ENCODE data around the gene EPHB2.
"Not testable (repeated sequence)": the region's sequence is repeated elsewhere in the genome, so short reads cannot be mapped to it uniquely, and the experiment has no call there.

Gene EPHB2

GRCh38 chr1:22838965-22839364 is 128.3 kb downstream of the EPHB2 start:
- no peak for DNase-seq (ENCODE audit: low spot score)

- DNase-seq (ENCODE audit: low spot score), result no peak
These were observed 129.2 kb downstream of the EPHB2 start for GRCh38 chr1:22839806-22840205.

GRCh38 chr1:22841142-22841541 is 130.5 kb downstream of the EPHB2 start:
- DNase-seq (ENCODE audit: low spot score), result no peak

GRCh38 chr1:22841860-22842281 is 131.2 kb downstream of the EPHB2 start:
- DNase-seq (ENCODE audit: low spot score), result no peak

- not testable (repeated sequence) for DNase-seq (ENCODE audit: low spot score)
These were observed 133.0 kb downstream of the EPHB2 start for GRCh38 chr1:22843441-22844183.

- DNase-seq (ENCODE audit: low spot score), result no peak
These were observed 134.0 kb downstream of the EPHB2 start for GRCh38 chr1:22844621-22845020.

- no peak for DNase-seq (ENCODE audit: low spot score)
These were observed 134.8 kb downstream of the EPHB2 start for GRCh38 chr1:22845398-22845935.

- no peak for DNase-seq (ENCODE audit: low spot score)
These were observed 135.8 kb downstream of the EPHB2 start for GRCh38 chr1:22846458-22846857.

GRCh38 chr1:22847249-22847648 is 136.6 kb downstream of the EPHB2 start:
- no peak for DNase-seq (ENCODE audit: low spot score)

GRCh38 chr1:22847709-22848108 is 137.1 kb downstream of the EPHB2 start:
- no peak for DNase-seq (ENCODE audit: low spot score)

- DNase-seq (ENCODE audit: low spot score), result no peak
These were observed 137.8 kb downstream of the EPHB2 start for GRCh38 chr1:22848405-22848804.

GRCh38 chr1:22849770-22850169 is 139.1 kb downstream of the EPHB2 start:
- no peak for DNase-seq (ENCODE audit: low spot score)

- no peak for DNase-seq (ENCODE audit: low spot score)
These were observed 139.6 kb downstream of the EPHB2 start for GRCh38 chr1:22850281-22850680.

- no peak for DNase-seq (ENCODE audit: low spot score)
These were observed 140.0 kb downstream of the EPHB2 start for GRCh38 chr1:22850681-22851080.

GRCh38 chr1:22851517-22851916 is 140.9 kb downstream of the EPHB2 start:
- no peak for DNase-seq (ENCODE audit: low spot score)

GRCh38 chr1:22852144-22852655 is 141.6 kb downstream of the EPHB2 start:
- DNase-seq (ENCODE audit: low spot score), result no peak

GRCh38 chr1:22853651-22854185 is 143.1 kb downstream of the EPHB2 start:
- DNase-seq (ENCODE audit: low spot score), result no peak

GRCh38 chr1:22854688-22855565 is 144.3 kb downstream of the EPHB2 start:
- DNase-seq (ENCODE audit: low spot score), result no peak

- DNase-seq (ENCODE audit: low spot score), result no peak
These were observed 145.3 kb downstream of the EPHB2 start for GRCh38 chr1:22855668-22856606.

GRCh38 chr1:22857661-22858060 is 147.0 kb downstream of the EPHB2 start:
- no peak for DNase-seq (ENCODE audit: low spot score)

- no peak for DNase-seq (ENCODE audit: low spot score)
These were observed 149.8 kb downstream of the EPHB2 start for GRCh38 chr1:22860414-22860800.
